MM.1S (cell line): Measurements from ENCODE around the gene ATE1.

Source experiments
- DNase-seq: peaks from one replicate; pipeline ENCODE4 v3.0.0-alpha.2; 2015
- H2AFZ ChIP-seq: fragments of 300-600 bp; sonication (generic); 2 replicates; pipeline ENCODE4 v1.6.0; 2016; ENCODE audit warnings: antibody characterized with exemption, low read length
- H3F3A ChIP-seq: fragments of 300-600 bp; sonication (generic); 2 replicates; pipeline ENCODE4 v1.6.1; 2016; ENCODE audit warnings: mild to moderate bottlenecking, antibody characterized with exemption, low read length, moderate library complexity, mixed read lengths; ENCODE audit not compliant: insufficient read depth
- H3K27ac ChIP-seq: fragments of 300-600 bp; sonication (generic); 2 replicates; pipeline ENCODE4 v1.5.1; 2016; ENCODE audit warnings: mild to moderate bottlenecking, low read length
- H3K27me3 ChIP-seq: fragments of 300-600 bp; sonication (generic); replicated peaks from 2 replicates; pipeline ENCODE4 v1.6.0; 2016; ENCODE audit warnings: low read length; ENCODE audit not compliant: insufficient read depth
- H3K36me3 ChIP-seq: fragments of 300-600 bp; sonication (generic); replicated peaks from 2 replicates; pipeline ENCODE4 v1.6.1; 2016; ENCODE audit warnings: mild to moderate bottlenecking, low read length, mixed read lengths; ENCODE audit not compliant: insufficient read depth
- H3K4me1 ChIP-seq: fragments of 300-600 bp; sonication (generic); 2 replicates; pipeline ENCODE4 v1.6.1; 2016; ENCODE audit warnings: low read length, mixed read lengths
- H3K4me2 ChIP-seq: fragments of 300-600 bp; sonication (generic); 2 replicates; pipeline ENCODE4 v1.6.0; 2016; ENCODE audit warnings: low read depth, low read length
- H3K4me3 ChIP-seq: fragments of 300-600 bp; sonication (generic); 2 replicates; pipeline ENCODE4 v1.5.1; 2016; ENCODE audit warnings: low read length, mixed read lengths
- H3K79me2 ChIP-seq: fragments of 300-600 bp; sonication (generic); 2 replicates; pipeline ENCODE4 v1.6.1; 2016; ENCODE audit warnings: mixed run types, low read length, mixed read lengths
- H3K9ac ChIP-seq: fragments of 300-600 bp; sonication (generic); 2 replicates; pipeline ENCODE4 v1.6.1; 2016; ENCODE audit warnings: low read length, mixed read lengths
- H3K9me2 ChIP-seq: fragments of 300-600 bp; sonication (generic); replicated peaks from 2 replicates; pipeline ENCODE4 v1.6.1; 2016; ENCODE audit warnings: mild to moderate bottlenecking, low read length, mixed read lengths; ENCODE audit not compliant: insufficient read depth
- H3K9me3 ChIP-seq: fragments of 300-600 bp; sonication (generic); replicated peaks from 2 replicates; pipeline ENCODE4 v1.6.1; 2016; ENCODE audit warnings: mild to moderate bottlenecking, low read length, mixed read lengths; ENCODE audit not compliant: insufficient read depth
- H4K20me1 ChIP-seq: fragments of 300-600 bp; sonication (generic); 2 replicates; pipeline ENCODE4 v1.6.1; 2016; ENCODE audit warnings: mild to moderate bottlenecking, low read length, moderate library complexity, mixed read lengths; ENCODE audit not compliant: insufficient read depth
- EZH2 ChIP-seq: fragments of 300-600 bp; sonication (generic); optimal IDR thresholded peaks from 2 replicates; pipeline ENCODE3; 2017; ENCODE audit warnings: low read depth, mild to moderate bottlenecking, antibody characterized with exemption, low read length, mixed read lengths
- EZH2phosphoT487 ChIP-seq: fragments of 300-600 bp; sonication (generic); IDR thresholded peaks from 2 replicates; pipeline ENCODE4 v1.6.1; 2018; ENCODE audit warnings: antibody characterized with exemption, low read length
- TF ChIP-seq, protein P1 (sequence below): fragments of 300-600 bp; sonication (generic); IDR thresholded peaks from 2 replicates; pipeline ENCODE4 v1.5.1; 2016; ENCODE audit warnings: antibody characterized with exemption, low read length, mixed read lengths

ATE1 gene

DNA sequence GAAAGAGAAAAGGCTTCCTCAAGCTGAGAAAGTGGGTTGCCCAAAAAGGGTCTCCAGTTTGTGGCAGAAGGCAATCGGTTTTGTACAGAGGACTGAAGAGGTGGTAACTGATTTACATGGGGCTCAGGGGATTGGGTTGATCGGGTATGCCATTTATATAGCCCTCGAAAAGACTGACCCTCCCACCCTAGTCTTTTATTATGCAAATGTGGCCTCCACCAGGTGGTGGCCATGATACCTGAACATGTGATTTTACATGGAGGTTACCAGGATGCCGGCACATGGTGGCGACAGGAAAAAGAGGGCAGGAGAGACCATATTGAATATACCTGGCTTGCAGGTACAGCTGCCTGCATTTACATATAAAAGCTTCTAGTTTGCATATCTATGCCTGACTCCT, 36.7 kb downstream of the ATE1 start:
- H3K27ac ChIP-seq = no peak overlapping the region
- no peak for DNase-seq

DNA sequence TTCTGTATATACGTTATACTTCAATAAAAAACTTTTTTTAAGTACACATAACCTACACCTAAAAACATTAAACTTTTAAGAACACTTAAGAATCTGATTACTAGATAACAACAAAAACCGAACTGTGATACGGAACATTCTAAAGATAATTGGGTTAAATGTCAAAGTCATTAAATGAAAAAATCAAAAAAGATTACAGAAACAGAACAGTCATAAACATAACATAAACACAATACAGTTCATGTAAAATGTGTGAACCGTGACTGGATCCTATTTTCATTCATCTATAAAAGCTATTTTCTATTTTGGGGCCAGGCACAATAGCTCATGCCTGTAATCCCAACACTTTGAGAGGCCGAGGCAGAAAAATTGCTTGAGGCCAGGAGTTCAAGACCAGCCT, 38.6 kb downstream of the ATE1 start:
- H4K20me1 ChIP-seq = no peaks in the 10 kb centered on the region
- H3F3A ChIP-seq = no peaks in the 10 kb centered on the region
- no peak overlapping the region for H3K4me2 ChIP-seq
- H3K9me2 ChIP-seq = no peaks in the 10 kb centered on the region
- H3K79me2 ChIP-seq = no peaks in the 10 kb centered on the region
- no peak overlapping the region for H3K27ac ChIP-seq
- H3K4me3 ChIP-seq = no peak overlapping the region
- H2AFZ ChIP-seq = no peak overlapping the region
- TF ChIP-seq, protein P1, sequence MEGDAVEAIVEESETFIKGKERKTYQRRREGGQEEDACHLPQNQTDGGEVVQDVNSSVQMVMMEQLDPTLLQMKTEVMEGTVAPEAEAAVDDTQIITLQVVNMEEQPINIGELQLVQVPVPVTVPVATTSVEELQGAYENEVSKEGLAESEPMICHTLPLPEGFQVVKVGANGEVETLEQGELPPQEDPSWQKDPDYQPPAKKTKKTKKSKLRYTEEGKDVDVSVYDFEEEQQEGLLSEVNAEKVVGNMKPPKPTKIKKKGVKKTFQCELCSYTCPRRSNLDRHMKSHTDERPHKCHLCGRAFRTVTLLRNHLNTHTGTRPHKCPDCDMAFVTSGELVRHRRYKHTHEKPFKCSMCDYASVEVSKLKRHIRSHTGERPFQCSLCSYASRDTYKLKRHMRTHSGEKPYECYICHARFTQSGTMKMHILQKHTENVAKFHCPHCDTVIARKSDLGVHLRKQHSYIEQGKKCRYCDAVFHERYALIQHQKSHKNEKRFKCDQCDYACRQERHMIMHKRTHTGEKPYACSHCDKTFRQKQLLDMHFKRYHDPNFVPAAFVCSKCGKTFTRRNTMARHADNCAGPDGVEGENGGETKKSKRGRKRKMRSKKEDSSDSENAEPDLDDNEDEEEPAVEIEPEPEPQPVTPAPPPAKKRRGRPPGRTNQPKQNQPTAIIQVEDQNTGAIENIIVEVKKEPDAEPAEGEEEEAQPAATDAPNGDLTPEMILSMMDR = no peak
- TF ChIP-seq EZH2 (no peak), EZH2phosphoT487 (no peak)
- no peaks in the 10 kb centered on the region for H3K36me3 ChIP-seq
- no peaks in the 10 kb centered on the region for H3K27me3 ChIP-seq
- no peaks in the 10 kb centered on the region for H3K4me1 ChIP-seq
- no peak overlapping the region for H3K9ac ChIP-seq
- no peaks in the 10 kb centered on the region for H3K9me3 ChIP-seq
- no peak for DNase-seq

More for the DNA sequence above, 36.7 kb downstream of the ATE1 start:
- H3K9me3 ChIP-seq = no peaks in the 10 kb centered on the region
- H3K9ac ChIP-seq = no peak overlapping the region
- no peaks in the 10 kb centered on the region for H3K9me2 ChIP-seq
- no peaks in the 10 kb centered on the region for H3K27me3 ChIP-seq
- no peak overlapping the region for H3K4me2 ChIP-seq
- no peak overlapping the region for H3K4me3 ChIP-seq
- H4K20me1 ChIP-seq = no peaks in the 10 kb centered on the region
- no peaks in the 10 kb centered on the region for H3F3A ChIP-seq
- no peaks in the 10 kb centered on the region for H3K4me1 ChIP-seq
- no peaks in the 10 kb centered on the region for H3K79me2 ChIP-seq
- H2AFZ ChIP-seq = no peak overlapping the region
- H3K36me3 ChIP-seq = no peaks in the 10 kb centered on the region
- TF ChIP-seq, protein P1 = no peak
- TF ChIP-seq EZH2 (no peak), EZH2phosphoT487 (no peak)

DNA sequence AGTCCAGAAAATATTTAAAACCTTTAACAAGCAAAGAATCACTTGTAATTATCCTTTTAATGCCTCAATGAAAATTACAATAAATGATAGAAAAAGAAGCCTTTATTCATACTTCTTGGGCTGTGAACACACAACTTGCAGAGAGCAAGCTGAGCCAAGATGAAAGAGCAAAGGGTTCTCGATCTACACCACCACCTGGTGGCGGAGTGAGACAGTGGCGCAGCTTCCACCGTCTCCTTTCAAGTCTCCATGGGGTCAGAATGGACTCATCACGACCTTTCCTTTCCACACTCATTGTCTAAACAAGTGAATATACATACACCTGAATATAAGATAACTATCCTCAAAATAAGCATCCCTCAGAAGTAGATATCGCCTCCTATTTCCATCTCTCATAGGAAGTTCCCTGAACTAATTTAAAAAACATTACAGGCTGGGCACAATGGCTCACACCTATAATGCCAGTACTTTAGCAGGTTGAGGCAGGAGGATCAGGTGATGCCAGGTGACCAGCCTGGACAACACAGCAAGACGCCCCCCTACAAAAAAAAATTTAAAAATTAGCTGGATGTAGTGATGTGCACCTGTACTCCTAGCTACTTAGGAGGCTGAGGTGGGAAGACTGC, 40.7 kb downstream of the ATE1 start:
- no peaks in the 10 kb centered on the region for H3K4me1 ChIP-seq
- no peak overlapping the region for H2AFZ ChIP-seq
- DNase-seq = peak; percentile 54
- TF ChIP-seq, protein P1 = peak; percentile 80
- TF ChIP-seq EZH2 (no peak), EZH2phosphoT487 (no peak)
- H3K9ac ChIP-seq = no peak overlapping the region
- H3F3A ChIP-seq = no peaks in the 10 kb centered on the region
- no peaks in the 10 kb centered on the region for H3K9me2 ChIP-seq
- H3K27me3 ChIP-seq = no peaks in the 10 kb centered on the region
- no peaks in the 10 kb centered on the region for H3K79me2 ChIP-seq
- H3K36me3 ChIP-seq = no peaks in the 10 kb centered on the region
- H3K27ac ChIP-seq = no peak overlapping the region
- no peaks in the 10 kb centered on the region for H3K9me3 ChIP-seq
- no peak overlapping the region for H3K4me2 ChIP-seq
- no peaks in the 10 kb centered on the region for H4K20me1 ChIP-seq
- no peak overlapping the region for H3K4me3 ChIP-seq
